ENCODE data around the gene CNOT8.

Gene CNOT8

GRCh38 chr5:154858297-154858971 is at the start of gene CNOT8:
Gene CNOT8 (plus strand): TSS chr5:154858627. CDS start chr5:154863279, 4,652 bp downstream.
- H3K9me3 ChIP-seq (ENCODE audit: insufficient read depth, low read length) = no peaks in the 10 kb centered on the region
- H3K27ac ChIP-seq (ENCODE audit: low read length) = peak within 1 kb of the TSS; percentile 89
- peaks cover 29% of the 10 kb centered on the region for H3K4me1 ChIP-seq (ENCODE audit: low read length)
- H3K36me3 ChIP-seq (replicated peaks; ENCODE audit: low read depth, low read length) = peaks cover 3% of the 10 kb centered on the region
- TF ChIP-seq, protein P1, sequence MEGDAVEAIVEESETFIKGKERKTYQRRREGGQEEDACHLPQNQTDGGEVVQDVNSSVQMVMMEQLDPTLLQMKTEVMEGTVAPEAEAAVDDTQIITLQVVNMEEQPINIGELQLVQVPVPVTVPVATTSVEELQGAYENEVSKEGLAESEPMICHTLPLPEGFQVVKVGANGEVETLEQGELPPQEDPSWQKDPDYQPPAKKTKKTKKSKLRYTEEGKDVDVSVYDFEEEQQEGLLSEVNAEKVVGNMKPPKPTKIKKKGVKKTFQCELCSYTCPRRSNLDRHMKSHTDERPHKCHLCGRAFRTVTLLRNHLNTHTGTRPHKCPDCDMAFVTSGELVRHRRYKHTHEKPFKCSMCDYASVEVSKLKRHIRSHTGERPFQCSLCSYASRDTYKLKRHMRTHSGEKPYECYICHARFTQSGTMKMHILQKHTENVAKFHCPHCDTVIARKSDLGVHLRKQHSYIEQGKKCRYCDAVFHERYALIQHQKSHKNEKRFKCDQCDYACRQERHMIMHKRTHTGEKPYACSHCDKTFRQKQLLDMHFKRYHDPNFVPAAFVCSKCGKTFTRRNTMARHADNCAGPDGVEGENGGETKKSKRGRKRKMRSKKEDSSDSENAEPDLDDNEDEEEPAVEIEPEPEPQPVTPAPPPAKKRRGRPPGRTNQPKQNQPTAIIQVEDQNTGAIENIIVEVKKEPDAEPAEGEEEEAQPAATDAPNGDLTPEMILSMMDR (IDR thresholded peaks at IDR 0.05; ENCODE audit: low read depth, low read length) = no peak
- no peak for TF ChIP-seq EZH2phosphoT487 (IDR thresholded peaks at IDR 0.05; ENCODE audit: low read depth)
- peaks cover 28% of the 10 kb centered on the region for H4K20me1 ChIP-seq (ENCODE audit: insufficient read depth, low read length)
- H2AFZ ChIP-seq (ENCODE audit: low read depth, low read length) = peak within 1 kb of the TSS; percentile 91
- peak within 1 kb of the TSS; percentile 97 for H3K4me2 ChIP-seq (ENCODE audit: low read length)
- H3K9ac ChIP-seq (ENCODE audit: low read length) = peak within 1 kb of the TSS; percentile 97
- peak within 1 kb of the TSS; percentile 98 for H3K4me3 ChIP-seq (ENCODE audit: low read length)
- H3K27me3 ChIP-seq (ENCODE audit: low read depth, low read length) = no peaks in the 10 kb centered on the region
- peaks cover 50% of the 10 kb centered on the region for H3K79me2 ChIP-seq (ENCODE audit: low read length)

DNA sequence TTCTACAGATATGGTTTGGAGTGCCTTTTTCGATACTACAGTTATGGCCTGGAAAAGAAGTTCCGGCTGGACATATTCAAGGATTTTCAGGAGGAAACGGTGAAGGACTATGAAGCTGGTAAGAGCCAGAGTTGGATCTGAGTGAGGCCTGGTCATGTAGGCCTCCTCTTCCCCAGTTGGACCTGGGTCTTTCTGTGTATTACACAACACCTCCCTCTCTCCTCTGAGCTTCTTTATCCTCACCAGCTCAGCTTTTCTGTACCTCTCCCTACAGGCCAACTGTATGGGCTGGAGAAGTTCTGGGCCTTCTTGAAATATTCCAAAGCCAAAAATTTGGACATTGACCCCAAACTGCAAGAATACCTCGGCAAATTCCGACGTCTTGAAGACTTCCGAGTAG is 47.2 kb upstream of the CNOT8 start:
- Histone ChIP-seq H4K20me1 (ENCODE audit: insufficient read depth, low read length) (no peaks in the 10 kb centered on the region), H3K79me2 (ENCODE audit: low read length) (0 out of 2 replicates have a peak, but pooled peaks cover 6% of the 10 kb centered on the region)

GRCh38 chr5:154811653-154812465 is 46.6 kb upstream of the CNOT8 start:
- Histone ChIP-seq H3K9ac (ENCODE audit: low read length) (no peak overlapping the region), H3K27me3 (ENCODE audit: low read depth, low read length) (no peaks in the 10 kb centered on the region), H3K4me2 (ENCODE audit: low read length) (no peak overlapping the region), H3K27ac (ENCODE audit: low read length) (no peak overlapping the region), H3K79me2 (ENCODE audit: low read length) (0 out of 2 replicates have a peak, but pooled peaks cover 6% of the 10 kb centered on the region), H2AFZ (ENCODE audit: low read depth, low read length) (no peak overlapping the region), H4K20me1 (ENCODE audit: insufficient read depth, low read length) (no peaks in the 10 kb centered on the region), H3K36me3 (replicated peaks; ENCODE audit: low read depth, low read length) (peaks cover 43% of the 10 kb centered on the region), H3K4me3 (ENCODE audit: low read length) (no peak overlapping the region), H3K4me1 (ENCODE audit: low read length) (no peaks in the 10 kb centered on the region), H3K9me3 (ENCODE audit: insufficient read depth, low read length) (no peaks in the 10 kb centered on the region)
- no peak for TF ChIP-seq EZH2phosphoT487 (IDR thresholded peaks at IDR 0.05; ENCODE audit: low read depth)
- TF ChIP-seq, protein P1 (IDR thresholded peaks at IDR 0.05; ENCODE audit: low read depth, low read length) = peak; percentile 77

More for the DNA sequence above, 47.2 kb upstream of the CNOT8 start:
- Histone ChIP-seq H3K4me3 (ENCODE audit: low read length) (no peak overlapping the region), H3K9ac (ENCODE audit: low read length) (no peak overlapping the region), H3K4me1 (ENCODE audit: low read length) (no peaks in the 10 kb centered on the region), H3K27ac (ENCODE audit: low read length) (no peak overlapping the region), H3K36me3 (replicated peaks; ENCODE audit: low read depth, low read length) (peaks cover 48% of the 10 kb centered on the region), H2AFZ (ENCODE audit: low read depth, low read length) (no peak overlapping the region), H3K27me3 (ENCODE audit: low read depth, low read length) (no peaks in the 10 kb centered on the region), H3K4me2 (ENCODE audit: low read length) (no peak overlapping the region), H3K9me3 (ENCODE audit: insufficient read depth, low read length) (no peaks in the 10 kb centered on the region)
- no peak for TF ChIP-seq EZH2phosphoT487 (IDR thresholded peaks at IDR 0.05; ENCODE audit: low read depth)
- TF ChIP-seq, protein P1 (IDR thresholded peaks at IDR 0.05; ENCODE audit: low read depth, low read length) = no peak

DNA sequence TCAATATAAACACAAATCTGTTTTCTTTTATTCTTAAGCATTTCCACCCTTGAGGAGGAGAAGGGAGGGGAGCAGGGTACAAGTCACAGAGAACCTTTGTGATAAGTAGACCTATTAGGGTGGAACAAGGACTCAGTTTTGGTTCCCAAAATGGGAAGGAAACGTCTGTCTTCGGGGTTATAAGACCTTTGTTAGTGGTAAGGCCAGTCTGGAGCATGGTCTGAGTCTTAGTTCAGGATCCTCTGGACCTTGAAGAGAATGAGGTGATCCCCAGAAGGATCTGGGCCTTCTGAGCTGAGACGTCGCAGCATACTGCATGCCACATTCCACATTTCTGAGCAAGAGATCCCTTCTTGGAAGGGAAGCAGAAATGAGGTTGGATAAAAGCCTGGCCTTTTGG is 45.3 kb upstream of the CNOT8 start:
- H3K4me2 ChIP-seq (ENCODE audit: low read length) = no peak overlapping the region

More for the DNA sequence above, 45.3 kb upstream of the CNOT8 start:
- Histone ChIP-seq H3K9ac (ENCODE audit: low read length) (no peak overlapping the region), H3K27me3 (ENCODE audit: low read depth, low read length) (no peaks in the 10 kb centered on the region), H3K9me3 (ENCODE audit: insufficient read depth, low read length) (no peaks in the 10 kb centered on the region), H4K20me1 (ENCODE audit: insufficient read depth, low read length) (no peaks in the 10 kb centered on the region), H3K4me1 (ENCODE audit: low read length) (no peaks in the 10 kb centered on the region), H2AFZ (ENCODE audit: low read depth, low read length) (no peak overlapping the region), H3K36me3 (replicated peaks; ENCODE audit: low read depth, low read length) (peaks cover 41% of the 10 kb centered on the region), H3K27ac (ENCODE audit: low read length) (no peak overlapping the region), H3K4me3 (ENCODE audit: low read length) (no peak overlapping the region), H3K79me2 (ENCODE audit: low read length) (0 out of 2 replicates have a peak, but pooled peaks cover 4% of the 10 kb centered on the region)
- no peak for TF ChIP-seq EZH2phosphoT487 (IDR thresholded peaks at IDR 0.05; ENCODE audit: low read depth)
- TF ChIP-seq, protein P1 (IDR thresholded peaks at IDR 0.05; ENCODE audit: low read depth, low read length) = no peak

Data from OCI-LY3 (cell line).